Ishikawa (cell line): ENCODE measurements around the gene SMAD6.

Experiments used
- CEBPB ChIP-seq: IDR thresholded peaks from 2 replicates; pipeline ENCODE4 v1.6.1; 2012
- CREB1 ChIP-seq: IDR thresholded peaks from 2 replicates; pipeline ENCODE4 v1.6.1; 2012; ENCODE audit warnings: low read depth
- EGR1 ChIP-seq: IDR thresholded peaks from 2 replicates; pipeline ENCODE4 v1.6.1; 2012
- EP300 ChIP-seq: IDR thresholded peaks from 2 replicates; pipeline ENCODE4 v1.6.1; 2012; ENCODE audit warnings: borderline replicate concordance
- FOXM1 ChIP-seq: IDR thresholded peaks from 2 replicates; pipeline ENCODE4 v1.6.1; 2012; ENCODE audit warnings: low read depth, borderline replicate concordance
- MAX ChIP-seq: IDR thresholded peaks from 2 replicates; pipeline ENCODE4 v1.6.1; 2012
- NFIC ChIP-seq: IDR thresholded peaks from 2 replicates; pipeline ENCODE4 v1.6.1; 2012
- RAD21 ChIP-seq: IDR thresholded peaks from 2 replicates; pipeline ENCODE4 v1.6.1; 2012; ENCODE audit warnings: low read depth
- REST ChIP-seq: IDR thresholded peaks from 2 replicates; pipeline ENCODE4 v1.6.1; 2012; ENCODE audit warnings: low read depth, mild to moderate bottlenecking
- TAF1 ChIP-seq: IDR thresholded peaks from 2 replicates; pipeline ENCODE4 v1.6.1; 2012; ENCODE audit warnings: low read depth, mild to moderate bottlenecking
- TCF12 ChIP-seq: IDR thresholded peaks from 2 replicates; pipeline ENCODE4 v1.6.1; 2012; ENCODE audit warnings: low read depth
- TEAD4 ChIP-seq: IDR thresholded peaks from 2 replicates; pipeline ENCODE4 v1.6.1; 2012
- USF1 ChIP-seq: IDR thresholded peaks from 2 replicates; pipeline ENCODE4 v1.6.1; 2012
- YY1 ChIP-seq: IDR thresholded peaks from 2 replicates; pipeline ENCODE4 v1.6.1; 2012; ENCODE audit warnings: low read depth
- ZBTB7A ChIP-seq: IDR thresholded peaks from 2 replicates; pipeline ENCODE4 v1.6.1; 2012; ENCODE audit warnings: low read depth

SMAD6 gene

GRCh38 chr15:66785637-66786036 is 83.6 kb downstream of the SMAD6 start:
- no peak for TF ChIP-seq YY1
- TF ChIP-seq TAF1: no peak
- TF ChIP-seq REST: no peak
- TF ChIP-seq TEAD4: no peak
- no peak for TF ChIP-seq EGR1
- no peak for TF ChIP-seq FOXM1
- no peak for TF ChIP-seq CREB1
- no peak for TF ChIP-seq NFIC
- TF ChIP-seq EP300: no peak
- no peak for TF ChIP-seq USF1
- TF ChIP-seq RAD21: no peak
- TF ChIP-seq MAX: no peak

- TF ChIP-seq EP300 (no peak), RAD21 (no peak), ZBTB7A (no peak), FOXM1 (no peak), REST (no peak), CEBPB (no peak), NFIC (no peak), USF1 (no peak)
Observed at GRCh38 chr15:66786222-66786621, 84.2 kb downstream of the SMAD6 start.

- TF ChIP-seq ZBTB7A (no peak), USF1 (no peak), FOXM1 (no peak), MAX (no peak), EP300 (no peak), EGR1 (no peak), RAD21 (no peak), CREB1 (no peak), YY1 (no peak), TAF1 (no peak), REST (no peak), CEBPB (no peak), TEAD4 (no peak), TCF12 (no peak), NFIC (no peak)
Observed at GRCh38 chr15:66786708-66787488, 84.9 kb downstream of the SMAD6 start.

- no peak for TF ChIP-seq TEAD4
- TF ChIP-seq MAX: no peak
- no peak for TF ChIP-seq YY1
- TF ChIP-seq TCF12: no peak
- TF ChIP-seq CREB1: no peak
- no peak for TF ChIP-seq CEBPB
- TF ChIP-seq NFIC: no peak
- TF ChIP-seq ZBTB7A: no peak
- no peak for TF ChIP-seq USF1
- TF ChIP-seq EP300: no peak
- TF ChIP-seq REST: no peak
- no peak for TF ChIP-seq RAD21
- TF ChIP-seq EGR1: no peak
- no peak for TF ChIP-seq FOXM1
- TF ChIP-seq TAF1: no peak
Observed at GRCh38 chr15:66787489-66787871, 85.4 kb downstream of the SMAD6 start.
